ENCODE data around the gene GPR25. TPM values are rescaled to one million over a fixed set of nuclear protein-coding genes. Genes with fewer than 3 reads are reported as not detected.
A peak's percentile ranks its signal among the peaks of the same experiment; 100 is the strongest.

Gene GPR25
- total RNA-seq, 1 experiment from 2014 or later, result not detected

DNA sequence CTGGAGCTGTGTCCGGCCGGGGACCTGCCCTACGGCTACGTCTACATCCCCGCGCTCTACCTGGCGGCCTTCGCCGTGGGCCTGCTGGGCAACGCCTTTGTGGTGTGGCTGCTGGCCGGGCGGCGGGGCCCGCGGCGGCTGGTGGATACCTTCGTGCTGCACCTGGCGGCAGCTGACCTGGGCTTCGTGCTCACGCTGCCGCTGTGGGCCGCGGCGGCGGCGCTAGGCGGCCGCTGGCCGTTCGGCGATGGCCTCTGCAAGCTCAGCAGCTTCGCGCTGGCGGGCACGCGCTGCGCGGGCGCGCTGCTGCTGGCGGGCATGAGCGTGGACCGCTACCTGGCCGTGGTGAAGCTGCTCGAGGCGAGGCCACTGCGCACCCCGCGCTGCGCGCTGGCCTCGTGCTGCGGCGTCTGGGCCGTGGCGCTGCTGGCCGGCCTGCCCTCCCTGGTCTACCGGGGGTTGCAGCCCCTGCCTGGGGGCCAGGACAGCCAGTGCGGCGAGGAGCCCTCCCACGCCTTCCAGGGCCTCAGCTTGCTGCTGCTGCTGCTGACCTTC is 412 bp downstream of the GPR25 start:
- DNase-seq (ENCODE audit: low read depth), result no peak

GRCh38 chr1:200873671-200874397 is 1.1 kb downstream of the GPR25 start:
- no peak for DNase-seq (ENCODE audit: low read depth)

DNA sequence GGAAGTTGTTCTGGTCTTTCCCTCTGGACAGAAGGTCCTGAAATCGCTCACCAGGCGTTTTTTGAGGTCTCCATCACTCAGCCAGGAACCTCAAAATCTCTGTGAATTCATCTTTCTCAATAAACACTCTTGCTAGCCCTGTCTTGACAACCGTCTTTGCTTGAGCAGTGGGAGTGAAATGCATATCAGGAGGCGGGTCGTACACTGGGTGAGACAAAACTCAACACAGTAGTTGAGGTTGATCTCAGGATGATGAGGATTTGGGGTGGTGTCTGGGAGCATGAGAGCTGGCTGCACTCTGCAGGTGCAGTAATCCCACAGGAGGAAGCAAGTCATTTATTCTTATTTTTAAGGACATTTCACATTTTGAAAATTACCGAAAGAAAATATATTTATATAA is 1.9 kb downstream of the GPR25 start:
- DNase-seq (ENCODE audit: low read depth), result no peak

- no peak for DNase-seq (ENCODE audit: low read depth)
These were observed 2.6 kb downstream of the GPR25 start for GRCh38 chr1:200875416-200875815.

DNA sequence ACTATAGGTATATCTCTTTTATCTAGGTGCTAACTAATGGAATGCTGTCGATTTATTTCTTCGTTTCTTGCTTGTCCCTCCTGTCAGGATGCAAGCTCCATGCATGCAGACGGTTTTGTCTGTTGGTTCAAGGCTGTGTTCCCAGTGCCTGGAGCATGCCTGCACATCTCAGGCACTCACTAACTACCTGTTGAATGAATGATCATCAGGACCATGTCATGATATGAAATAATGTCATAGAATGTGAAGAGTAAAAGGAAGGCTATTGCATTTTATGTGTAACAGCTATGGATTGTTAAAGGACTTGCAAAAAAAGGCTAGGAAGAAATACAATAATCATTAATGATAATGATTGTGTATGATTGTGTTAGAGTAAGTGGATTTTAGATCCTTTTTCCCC is 4.2 kb downstream of the GPR25 start:
- DNase-seq (ENCODE audit: low read depth), result no peak

DNA sequence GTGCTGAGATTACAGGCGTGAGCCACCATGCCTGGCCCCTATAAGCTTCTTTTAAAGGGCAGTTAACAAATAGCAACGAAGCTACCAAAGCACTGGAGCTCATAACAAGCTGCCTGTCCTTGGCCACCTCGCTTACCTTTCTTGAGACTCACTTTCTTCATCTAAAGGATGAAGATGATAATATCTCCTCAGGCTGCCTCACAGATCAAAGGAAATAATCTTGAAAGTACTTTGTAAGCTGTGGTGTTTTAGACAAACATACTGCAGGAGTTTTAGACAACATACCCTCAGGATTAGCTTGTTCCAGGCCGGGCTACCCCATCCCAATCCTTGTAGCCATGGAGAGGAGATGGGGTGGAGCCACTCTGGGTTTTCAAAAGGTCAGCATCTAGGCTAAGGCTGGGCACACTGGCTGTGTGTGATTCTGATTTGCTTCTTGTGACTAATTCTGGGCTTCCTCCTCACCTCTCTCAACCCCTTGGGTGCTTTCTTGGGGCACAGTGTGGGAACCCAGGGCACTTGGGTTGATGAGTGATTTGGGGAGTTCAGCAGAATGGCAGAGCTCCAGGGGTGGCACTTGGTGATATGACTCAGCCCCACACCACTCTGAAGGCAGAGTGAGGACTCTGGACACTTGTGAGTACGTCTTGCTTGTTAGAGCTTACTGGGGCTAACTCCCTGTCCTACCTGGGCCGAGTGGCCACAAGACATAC is 5.2 kb downstream of the GPR25 start:
- DNase-seq (ENCODE audit: low read depth), result peak; percentile 69

DNA sequence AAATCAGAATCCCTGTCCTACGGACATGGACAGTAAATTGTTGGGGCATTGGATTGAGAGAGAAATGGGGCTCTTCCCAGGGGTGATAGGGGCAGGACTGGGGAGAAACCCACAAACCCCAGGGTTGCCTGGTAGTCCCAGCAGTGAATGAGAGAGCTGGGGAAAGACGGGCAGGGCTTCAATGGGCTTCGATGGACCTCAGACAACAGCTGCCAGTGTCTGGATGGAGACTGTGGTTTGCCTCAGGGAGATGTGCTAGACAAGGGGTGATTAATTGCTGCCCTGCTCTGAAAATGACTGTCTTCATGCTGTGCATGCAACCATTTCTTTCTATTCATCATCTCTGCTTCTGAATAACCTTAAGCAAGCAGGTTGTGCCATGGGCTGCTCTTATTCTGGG is 7.4 kb downstream of the GPR25 start:
- DNase-seq (ENCODE audit: low read depth), result peak; percentile 93

- no peak for DNase-seq (ENCODE audit: low read depth)
These were observed 10.3 kb downstream of the GPR25 start for GRCh38 chr1:200883118-200883517.

DNA sequence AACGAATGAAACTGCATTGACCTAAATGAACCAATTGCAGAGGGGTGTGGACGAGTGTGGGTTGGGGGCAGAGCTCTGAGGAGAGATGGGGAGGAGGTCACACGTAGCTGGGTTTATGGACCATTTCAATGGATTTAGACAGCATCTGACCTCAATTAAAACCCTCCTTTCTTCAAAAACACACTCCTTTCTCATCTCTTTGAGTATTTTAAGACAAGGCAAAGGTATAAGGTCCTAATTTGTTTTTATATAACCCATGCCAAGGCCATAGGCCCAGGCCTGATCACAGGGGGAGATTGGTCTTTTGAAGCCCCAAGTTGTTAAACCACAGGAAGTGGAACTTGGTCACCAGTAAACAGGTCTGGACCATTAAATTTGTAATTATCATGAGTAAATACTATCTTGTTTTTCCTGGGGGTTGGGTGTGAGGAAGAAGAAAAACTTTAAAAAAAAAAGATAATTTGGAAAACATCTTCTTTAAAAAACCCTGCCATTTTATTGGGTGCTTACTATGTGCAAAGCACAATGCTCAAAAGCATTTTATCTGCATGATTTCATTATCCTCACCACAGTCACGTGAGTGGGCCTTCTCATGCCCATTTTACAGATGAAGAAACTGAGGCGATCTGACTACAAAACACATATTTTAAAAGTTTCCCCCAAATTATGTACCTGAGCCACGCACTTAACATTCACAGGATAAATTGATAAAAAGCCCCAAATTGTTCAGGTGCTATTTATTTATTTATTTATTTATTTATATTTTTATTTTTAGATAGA is 13.0 kb downstream of the GPR25 start:
- no peak for DNase-seq (ENCODE audit: low read depth)

DNA sequence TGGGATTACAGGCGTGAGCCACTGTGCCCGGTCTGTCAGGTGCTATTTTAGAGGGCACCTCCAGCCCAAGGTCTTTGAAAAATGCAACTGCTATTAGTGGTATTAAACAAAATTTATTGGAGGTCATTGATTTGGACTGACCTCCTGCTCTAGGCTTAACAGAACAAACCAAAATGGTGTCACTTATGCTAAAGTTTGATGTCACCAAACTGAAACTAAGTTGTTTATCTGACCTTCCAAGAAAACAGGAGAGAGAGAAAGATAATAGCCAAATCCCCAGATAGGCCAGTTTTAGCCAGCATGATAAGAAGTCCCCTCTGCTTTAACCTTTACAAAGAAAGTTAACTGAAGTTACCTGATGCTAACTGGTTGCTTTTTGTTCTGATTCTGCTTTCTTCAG is 13.8 kb downstream of the GPR25 start:
- no peak for DNase-seq (ENCODE audit: low read depth)

GRCh38 chr1:200887036-200887435 is 14.3 kb downstream of the GPR25 start:
- DNase-seq (ENCODE audit: low read depth), result no peak

- no peak for DNase-seq (ENCODE audit: low read depth)
These were observed 15.1 kb downstream of the GPR25 start for GRCh38 chr1:200887772-200888348.

- peak; percentile 98 for DNase-seq (ENCODE audit: low read depth)
These were observed 15.6 kb downstream of the GPR25 start for GRCh38 chr1:200888349-200888838.

DNA sequence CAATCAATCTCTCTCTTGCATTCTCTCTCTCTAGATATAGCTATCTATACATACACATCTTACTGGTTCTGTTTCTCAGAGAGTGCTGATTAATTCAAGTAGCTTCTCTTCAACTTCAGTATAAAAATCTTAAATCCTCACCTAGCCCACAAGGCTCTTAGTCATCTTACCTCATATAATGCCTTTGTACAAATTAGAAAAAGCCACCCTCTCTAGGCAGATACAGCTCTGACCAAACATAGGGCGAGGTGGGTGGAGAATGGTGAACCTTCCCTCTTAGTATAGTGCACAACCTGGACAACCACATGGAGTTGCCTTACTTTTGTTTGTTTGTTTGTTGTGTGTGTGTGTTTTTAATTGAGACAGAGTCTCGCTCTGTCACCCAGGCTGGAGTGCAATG is 16.8 kb downstream of the GPR25 start:
- DNase-seq (ENCODE audit: low read depth), result peak; percentile 27

DNA sequence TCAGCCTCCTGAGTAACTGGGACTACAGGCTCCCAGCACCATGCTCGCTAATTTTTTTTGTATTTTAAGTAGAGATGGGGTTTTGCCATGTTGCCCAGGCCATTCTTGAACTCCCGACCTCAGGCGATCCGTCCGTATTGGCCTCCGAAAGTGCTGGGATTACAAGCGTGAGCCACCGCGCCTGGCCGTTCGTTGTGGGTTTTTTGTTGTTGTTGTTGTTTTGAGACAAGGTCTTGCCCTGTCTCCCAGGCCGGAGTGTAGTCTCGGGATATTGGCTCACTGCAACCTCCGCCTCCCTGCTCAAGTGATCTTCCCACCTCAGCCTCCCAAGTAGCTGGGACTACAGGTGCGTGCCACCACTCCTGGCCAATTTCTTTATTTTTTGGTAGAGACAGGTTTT is 17.2 kb downstream of the GPR25 start:
- DNase-seq (ENCODE audit: low read depth), result no peak

DNA sequence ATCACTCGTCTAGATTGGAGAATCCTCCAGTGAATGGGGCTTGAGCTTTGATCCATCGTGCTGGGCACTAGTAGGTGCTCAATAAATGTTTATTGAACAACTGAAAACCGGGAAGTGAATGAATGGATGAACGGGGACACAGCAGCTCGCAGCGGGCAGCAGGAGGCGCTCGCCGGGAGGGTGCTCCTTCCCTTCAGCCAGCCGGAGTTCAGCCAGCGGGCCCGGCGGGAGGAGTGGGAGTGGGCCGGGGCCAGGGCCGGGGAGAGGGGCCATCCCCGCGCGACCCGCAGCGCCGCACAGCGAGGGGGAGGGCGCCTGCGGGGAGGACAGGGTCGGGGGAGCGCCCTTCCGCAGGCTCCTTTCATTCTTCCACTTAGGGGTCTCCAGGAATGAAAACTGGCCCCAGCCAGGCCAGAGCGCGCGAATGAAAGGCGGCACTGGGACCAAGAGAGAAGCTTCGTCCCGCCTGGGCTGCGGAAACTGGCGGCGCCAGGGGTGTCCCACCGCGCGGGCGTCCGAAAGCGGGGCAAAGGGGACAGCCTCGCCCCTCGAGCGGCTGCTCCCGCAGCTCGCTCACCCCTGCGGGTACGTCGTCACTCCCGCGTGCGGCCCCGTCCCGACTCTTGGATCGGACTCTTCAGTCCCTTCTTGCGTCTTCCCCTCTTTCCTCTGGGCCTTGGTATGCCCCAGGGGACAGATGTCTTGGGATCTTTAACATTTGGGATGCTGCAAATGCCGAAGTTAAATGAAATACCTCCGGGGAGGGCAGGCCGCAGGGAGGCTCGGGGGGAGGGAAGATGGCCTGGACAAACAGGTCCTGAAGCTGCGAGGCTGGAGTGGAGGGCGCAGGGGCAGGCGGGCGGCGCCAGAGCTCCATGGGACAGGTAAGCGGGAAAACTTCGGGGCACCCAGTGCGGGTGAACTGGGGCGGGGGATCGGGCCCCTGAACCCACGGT is 18.3 kb downstream of the GPR25 start:
- DNase-seq (ENCODE audit: low read depth), result peak; percentile 78

GRCh38 chr1:200891774-200892157 is 19.0 kb downstream of the GPR25 start:
- DNase-seq (ENCODE audit: low read depth), result peak; percentile 29

- no peak for DNase-seq (ENCODE audit: low read depth)
These were observed 19.8 kb downstream of the GPR25 start for GRCh38 chr1:200892546-200892945.

- no peak for DNase-seq (ENCODE audit: low read depth)
These were observed 20.2 kb downstream of the GPR25 start for GRCh38 chr1:200892958-200893357.

GRCh38 chr1:200893411-200893901 is 20.7 kb downstream of the GPR25 start:
- no peak for DNase-seq (ENCODE audit: low read depth)

All from RPMI7951 (cell line).